Smooth muscle cell (in vitro differentiated cells): ENCODE measurements around the gene CHSY1. TPM values are rescaled to one million over a fixed set of nuclear protein-coding genes. Genes with fewer than 3 reads are reported as not detected.
A peak's percentile ranks its signal among the peaks of the same experiment; 100 is the strongest.

Experiments used
- DNase-seq: peaks from one replicate; lab custom pipeline; 2025; ENCODE audit not compliant: unreplicated experiment; lab: John Stamatoyannopoulos, UW
- H2AFZ ChIP-seq: fragments of 200-600 bp; sonication (generic); 2 replicates; pipeline ENCODE4 v1.6.0; 2016; ENCODE audit warnings: antibody characterized with exemption, low read depth, mild to moderate bottlenecking
- H3F3A ChIP-seq: fragments of 200-600 bp; sonication (generic); 2 replicates; pipeline ENCODE4 v1.6.0; 2017; ENCODE audit warnings: antibody characterized with exemption, low read depth
- H3K27ac ChIP-seq: fragments of 200-600 bp; sonication (generic); 2 replicates; pipeline ENCODE4 v1.5.1; 2016; ENCODE audit warnings: low read depth, mild to moderate bottlenecking
- H3K27me3 ChIP-seq: fragments of 200-600 bp; sonication (generic); 2 replicates; pipeline ENCODE4 v1.6.1; 2016; ENCODE audit warnings: low read depth, mild to moderate bottlenecking
- H3K36me3 ChIP-seq: fragments of 200-600 bp; sonication (generic); 2 replicates; pipeline ENCODE4 v1.5.1; 2016; ENCODE audit warnings: low read depth
- H3K4me1 ChIP-seq: fragments of 200-600 bp; sonication (generic); 2 replicates; pipeline ENCODE4 v1.5.1; 2016; ENCODE audit warnings: low read depth
- H3K4me2 ChIP-seq: fragments of 200-600 bp; sonication (generic); 2 replicates; pipeline ENCODE4 v1.6.0; 2016; ENCODE audit warnings: mild to moderate bottlenecking
- H3K4me3 ChIP-seq: fragments of 200-600 bp; sonication (generic); 2 replicates; pipeline ENCODE4 v1.5.1; 2016; ENCODE audit warnings: mild to moderate bottlenecking
- H3K79me2 ChIP-seq: fragments of 200-600 bp; sonication (generic); 2 replicates; pipeline ENCODE4 v1.6.0; 2016; ENCODE audit warnings: low read depth, mild to moderate bottlenecking
- H3K9ac ChIP-seq: fragments of 200-600 bp; sonication (generic); 2 replicates; pipeline ENCODE4 v1.6.0; 2016; ENCODE audit warnings: low read depth
- H3K9me3 ChIP-seq: fragments of 200-600 bp; sonication (generic); replicated peaks from 2 replicates; pipeline ENCODE4 v1.5.1; 2016; ENCODE audit warnings: low read depth
- H4K20me1 ChIP-seq: fragments of 200-600 bp; sonication (generic); 2 replicates; pipeline ENCODE4 v1.6.0; 2016; ENCODE audit warnings: low read depth
- WGBS: methylation state at CpG from one replicate; pipeline ENCODE4 v1.1.7; 2016; ENCODE audit warnings: low lambda C conversion rate; 5-methylcytosine and 5-hydroxymethylcytosine counted together
- polyA plus RNA-seq: library from polyadenylated mRNA; unstranded; fragments of >200 nt; fragmentation: Nextera tagmentation; extraction: Ambion mirVana; gene quantifications from 2 replicates; pipeline ENCODE4 v1.2.1, GENCODE V29; 2016
- total RNA-seq: library from RNA; depleted of rRNA; stranded (reverse); fragments of >200 nt; gene quantifications from 2 replicates; pipeline ENCODE4 v1.2.3, GENCODE V29; 2014
- TF ChIP-seq, protein P1 (sequence below): fragments of 200-600 bp; sonication (generic); IDR thresholded peaks from 2 replicates; pipeline ENCODE4 v1.5.1; 2017; ENCODE audit warnings: borderline replicate concordance, mild to moderate bottlenecking, antibody characterized with exemption; ENCODE audit not compliant: insufficient read depth, poor library complexity, severe bottlenecking

Gene CHSY1, protein sequence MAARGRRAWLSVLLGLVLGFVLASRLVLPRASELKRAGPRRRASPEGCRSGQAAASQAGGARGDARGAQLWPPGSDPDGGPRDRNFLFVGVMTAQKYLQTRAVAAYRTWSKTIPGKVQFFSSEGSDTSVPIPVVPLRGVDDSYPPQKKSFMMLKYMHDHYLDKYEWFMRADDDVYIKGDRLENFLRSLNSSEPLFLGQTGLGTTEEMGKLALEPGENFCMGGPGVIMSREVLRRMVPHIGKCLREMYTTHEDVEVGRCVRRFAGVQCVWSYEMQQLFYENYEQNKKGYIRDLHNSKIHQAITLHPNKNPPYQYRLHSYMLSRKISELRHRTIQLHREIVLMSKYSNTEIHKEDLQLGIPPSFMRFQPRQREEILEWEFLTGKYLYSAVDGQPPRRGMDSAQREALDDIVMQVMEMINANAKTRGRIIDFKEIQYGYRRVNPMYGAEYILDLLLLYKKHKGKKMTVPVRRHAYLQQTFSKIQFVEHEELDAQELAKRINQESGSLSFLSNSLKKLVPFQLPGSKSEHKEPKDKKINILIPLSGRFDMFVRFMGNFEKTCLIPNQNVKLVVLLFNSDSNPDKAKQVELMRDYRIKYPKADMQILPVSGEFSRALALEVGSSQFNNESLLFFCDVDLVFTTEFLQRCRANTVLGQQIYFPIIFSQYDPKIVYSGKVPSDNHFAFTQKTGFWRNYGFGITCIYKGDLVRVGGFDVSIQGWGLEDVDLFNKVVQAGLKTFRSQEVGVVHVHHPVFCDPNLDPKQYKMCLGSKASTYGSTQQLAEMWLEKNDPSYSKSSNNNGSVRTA
- total RNA-seq, result 123 and 155 TPM in 2 replicates
- polyA plus RNA-seq, result 71.8 and 106 TPM in 2 replicates

DNA sequence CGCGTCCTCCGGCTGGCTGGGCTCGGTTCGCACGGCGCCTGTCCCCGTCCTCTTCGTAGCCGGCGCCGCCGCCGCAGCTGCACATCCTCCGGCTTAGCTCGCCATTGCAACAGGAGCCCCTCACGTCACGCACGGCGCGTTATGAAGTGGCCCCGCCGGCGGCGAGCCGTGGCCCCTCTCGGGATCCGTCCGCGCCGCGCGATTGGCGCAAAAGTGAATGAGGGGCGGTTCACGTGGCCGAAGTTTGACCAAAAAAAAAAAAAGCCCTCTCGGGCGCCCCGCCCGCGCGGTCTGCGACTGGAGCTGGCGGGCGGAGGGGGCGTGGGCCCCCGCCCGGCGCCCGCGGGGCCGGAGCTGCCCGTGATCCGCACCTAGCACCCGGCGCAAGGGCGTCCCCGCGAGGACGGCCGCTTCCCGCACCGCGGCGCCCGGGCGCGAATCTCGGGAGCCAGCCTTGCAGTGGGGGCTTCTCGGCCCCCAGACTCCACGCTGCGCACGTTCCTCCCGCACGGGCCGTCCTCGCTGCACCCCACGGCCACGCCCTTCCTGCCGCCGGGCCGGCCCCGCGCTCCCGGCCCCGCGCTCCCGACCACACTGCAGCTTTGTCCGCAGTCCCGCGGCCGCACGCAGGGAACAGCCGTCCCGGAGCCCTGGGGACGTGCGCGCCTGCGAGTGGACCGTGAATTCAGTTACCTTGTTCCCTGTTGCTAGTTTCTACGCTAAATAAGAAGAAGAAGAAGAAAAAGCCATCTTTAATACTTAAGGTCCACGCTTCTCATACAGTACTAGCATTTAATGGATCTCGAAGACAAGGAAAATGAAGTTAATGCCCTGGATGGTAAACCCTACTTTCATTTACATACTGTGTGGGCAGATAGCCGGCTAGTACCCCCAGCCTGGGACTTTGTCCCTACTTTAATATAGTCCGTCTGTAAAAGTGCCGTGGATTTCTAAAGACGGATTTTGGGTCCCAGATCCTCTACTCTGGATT, at the start of gene CHSY1:
TSS of gene CHSY1 (minus strand) at position 219 of the 991 bp plus-strand sequence. CDS start 592 bp downstream, outside the sequence.
- TF ChIP-seq, protein P1, sequence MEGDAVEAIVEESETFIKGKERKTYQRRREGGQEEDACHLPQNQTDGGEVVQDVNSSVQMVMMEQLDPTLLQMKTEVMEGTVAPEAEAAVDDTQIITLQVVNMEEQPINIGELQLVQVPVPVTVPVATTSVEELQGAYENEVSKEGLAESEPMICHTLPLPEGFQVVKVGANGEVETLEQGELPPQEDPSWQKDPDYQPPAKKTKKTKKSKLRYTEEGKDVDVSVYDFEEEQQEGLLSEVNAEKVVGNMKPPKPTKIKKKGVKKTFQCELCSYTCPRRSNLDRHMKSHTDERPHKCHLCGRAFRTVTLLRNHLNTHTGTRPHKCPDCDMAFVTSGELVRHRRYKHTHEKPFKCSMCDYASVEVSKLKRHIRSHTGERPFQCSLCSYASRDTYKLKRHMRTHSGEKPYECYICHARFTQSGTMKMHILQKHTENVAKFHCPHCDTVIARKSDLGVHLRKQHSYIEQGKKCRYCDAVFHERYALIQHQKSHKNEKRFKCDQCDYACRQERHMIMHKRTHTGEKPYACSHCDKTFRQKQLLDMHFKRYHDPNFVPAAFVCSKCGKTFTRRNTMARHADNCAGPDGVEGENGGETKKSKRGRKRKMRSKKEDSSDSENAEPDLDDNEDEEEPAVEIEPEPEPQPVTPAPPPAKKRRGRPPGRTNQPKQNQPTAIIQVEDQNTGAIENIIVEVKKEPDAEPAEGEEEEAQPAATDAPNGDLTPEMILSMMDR, result no peak
- H3K79me2 ChIP-seq, result peaks cover 64% of the 10 kb centered on the region
- H3K4me2 ChIP-seq, result peak within 1 kb of the TSS; percentile 88
- peak; percentile 74 for DNase-seq
- H3F3A ChIP-seq, result peaks cover 32% of the 10 kb centered on the region
- peaks cover 40% of the 10 kb centered on the region for H3K4me1 ChIP-seq
- peaks cover 39% of the 10 kb centered on the region for H4K20me1 ChIP-seq
- H3K36me3 ChIP-seq, result no peaks in the 10 kb centered on the region
- WGBS, result 1% methylated on average over 84 of the region's 108 CpGs
- H2AFZ ChIP-seq, result peak within 1 kb of the TSS; percentile 77
- H3K9ac ChIP-seq, result peak within 1 kb of the TSS; percentile 73
- H3K4me3 ChIP-seq, result peak within 1 kb of the TSS; percentile 79
- no peaks in the 10 kb centered on the region for H3K9me3 ChIP-seq
- H3K27me3 ChIP-seq, result no peaks in the 10 kb centered on the region
- H3K27ac ChIP-seq, result peak within 1 kb of the TSS; percentile 65

DNA sequence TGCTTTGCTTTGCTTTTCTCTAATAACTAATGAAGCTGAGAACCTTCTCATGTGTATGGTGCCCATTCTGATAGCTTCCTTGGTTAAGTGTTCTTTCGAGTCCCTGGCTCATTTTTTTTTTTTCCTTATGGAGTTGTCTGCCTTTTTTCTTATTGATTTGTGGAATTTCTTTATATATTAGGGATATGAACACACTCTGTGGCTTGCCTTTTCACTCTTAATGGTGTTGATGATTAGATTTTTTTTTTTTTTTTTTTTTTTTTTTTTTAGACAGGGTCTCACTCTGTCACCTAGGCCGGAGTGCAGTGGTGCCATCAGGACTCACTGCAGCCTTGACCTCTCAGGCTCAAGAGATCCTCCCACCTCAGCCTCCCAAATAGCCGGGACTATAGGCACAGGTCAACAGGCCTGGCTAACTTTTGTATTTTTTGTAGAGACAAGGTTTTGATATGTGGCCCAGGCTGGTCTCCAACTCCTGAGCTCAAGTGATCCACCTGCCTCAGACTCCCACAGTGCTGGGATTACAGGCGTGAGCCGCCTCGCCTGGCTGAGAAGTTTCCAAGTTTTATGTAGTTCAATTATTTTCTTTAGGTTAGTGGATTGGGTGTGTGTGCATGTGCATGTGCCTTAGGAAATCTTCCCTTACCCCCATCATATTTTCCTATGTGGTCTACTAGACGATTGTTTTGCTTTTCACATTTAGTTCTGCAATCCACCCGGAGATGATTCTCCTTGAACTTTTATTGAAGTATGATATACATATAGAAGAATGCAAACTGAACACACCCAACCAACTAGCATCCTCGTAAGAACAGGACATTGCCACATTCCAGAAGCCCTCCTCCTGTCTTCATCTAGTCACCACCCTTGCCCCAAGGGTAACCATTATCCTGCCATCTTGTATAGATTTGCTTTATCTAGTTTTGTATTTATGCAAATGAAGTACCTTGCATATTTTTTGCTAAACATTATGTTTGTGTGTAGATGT, 44.9 kb upstream of the CHSY1 start:
- peak overlapping the region; percentile 94 for H2AFZ ChIP-seq
- DNase-seq, result no peak
- 86% methylated on average over 9 of the region's 9 CpGs for WGBS
- no peaks in the 10 kb centered on the region for H3K36me3 ChIP-seq
- peaks cover 31% of the 10 kb centered on the region for H3K79me2 ChIP-seq
- H3K9ac ChIP-seq, result peak overlapping the region; percentile 6
- no peaks in the 10 kb centered on the region for H3K9me3 ChIP-seq
- TF ChIP-seq, protein P1, result no peak
- peak overlapping the region; percentile 93 for H3K4me2 ChIP-seq
- H3F3A ChIP-seq, result no peaks in the 10 kb centered on the region
- H3K27ac ChIP-seq, result peak overlapping the region; percentile 85
- no peaks in the 10 kb centered on the region for H3K27me3 ChIP-seq
- peaks cover 26% of the 10 kb centered on the region for H4K20me1 ChIP-seq
- H3K4me3 ChIP-seq, result peak overlapping the region; percentile 82
- H3K4me1 ChIP-seq, result peaks cover 19% of the 10 kb centered on the region

DNA sequence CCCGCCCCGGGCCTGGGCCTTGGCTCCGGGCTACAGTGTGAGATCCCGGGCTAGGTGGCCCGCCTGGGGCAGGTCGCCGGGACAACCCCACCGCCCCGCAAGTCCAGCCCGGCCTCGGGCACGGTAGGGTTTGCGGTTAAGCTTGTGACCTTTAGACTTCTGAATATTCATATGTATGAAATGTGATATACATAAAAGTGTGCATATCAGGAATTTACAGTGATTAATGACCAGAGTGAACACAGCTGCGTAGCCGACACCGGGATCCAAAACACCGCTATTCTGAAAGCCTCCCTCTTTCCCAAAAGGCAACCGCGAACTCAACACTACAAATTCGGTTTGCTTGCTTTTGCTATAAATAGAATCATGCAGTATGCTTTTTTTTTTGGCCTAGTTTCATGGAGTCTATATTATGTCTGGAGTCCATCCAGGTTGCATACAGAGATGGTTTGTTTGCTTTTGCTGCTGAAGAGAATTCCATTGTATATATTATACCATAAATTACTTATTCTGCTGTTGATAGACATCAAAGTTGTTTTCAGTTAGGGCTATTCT, 43.8 kb upstream of the CHSY1 start:
- H2AFZ ChIP-seq, result peak overlapping the region; percentile 94
- H3K9me3 ChIP-seq, result no peaks in the 10 kb centered on the region
- peak overlapping the region; percentile 85 for H3K27ac ChIP-seq
- DNase-seq, result no peak
- H3K4me1 ChIP-seq, result peaks cover 19% of the 10 kb centered on the region
- no peaks in the 10 kb centered on the region for H3K27me3 ChIP-seq
- H4K20me1 ChIP-seq, result peaks cover 36% of the 10 kb centered on the region
- peak overlapping the region; percentile 82 for H3K4me3 ChIP-seq
- 9% methylated on average over 20 of the region's 20 CpGs for WGBS
- H3K36me3 ChIP-seq, result no peaks in the 10 kb centered on the region
- H3K9ac ChIP-seq, result peak overlapping the region; percentile 87
- TF ChIP-seq, protein P1, result no peak
- no peaks in the 10 kb centered on the region for H3F3A ChIP-seq
- H3K4me2 ChIP-seq, result peak overlapping the region; percentile 93
- H3K79me2 ChIP-seq, result peaks cover 42% of the 10 kb centered on the region
